H9 (cell line): ENCODE data around the gene ENG. TPM values are rescaled to one million over a fixed set of nuclear protein-coding genes. Genes with fewer than 3 reads are reported as not detected.

ENCODE experiments used
- DNase-seq: peaks from one replicate; pipeline ENCODE4 v3.0.0-alpha.2; 2017
- H2AFZ ChIP-seq: one replicate; pipeline ENCODE4 v1.6.1; 2013; ENCODE audit warnings: mild to moderate bottlenecking, low read length, control low read depth, moderate library complexity
- H2AK5ac ChIP-seq: 2 replicates; pipeline ENCODE4 v1.6.1; 2013; ENCODE audit warnings: low read length, control low read depth, mixed read lengths; ENCODE audit not compliant: insufficient read length
- H2BK120ac ChIP-seq: one replicate; pipeline ENCODE4 v1.6.1; 2013; ENCODE audit warnings: low read depth, mild to moderate bottlenecking, low read length, control low read depth, inconsistent platforms; ENCODE audit not compliant: poor library complexity, severe bottlenecking
- H2BK12ac ChIP-seq: 2 replicates; pipeline ENCODE4 v1.6.1; 2013; ENCODE audit warnings: low read length, control low read depth, mixed read lengths, low read depth; ENCODE audit not compliant: insufficient read length
- H2BK15ac ChIP-seq: 2 replicates; pipeline ENCODE4 v1.6.1; 2013; ENCODE audit warnings: low read depth, low read length, control low read depth
- H2BK20ac ChIP-seq: one replicate; pipeline ENCODE4 v1.6.1; 2013; ENCODE audit warnings: low read depth, mild to moderate bottlenecking, low read length, control low read depth, inconsistent platforms; ENCODE audit not compliant: poor library complexity, severe bottlenecking
- H2BK5ac ChIP-seq: 2 replicates; pipeline ENCODE4 v1.6.1; 2013; ENCODE audit warnings: low read length, control low read depth, mixed read lengths; ENCODE audit not compliant: insufficient read length
- H3K14ac ChIP-seq: 2 replicates; pipeline ENCODE4 v1.6.1; 2013; ENCODE audit warnings: low read length, control low read depth; ENCODE audit not compliant: insufficient read depth
- H3K18ac ChIP-seq: 2 replicates; pipeline ENCODE4 v1.6.1; 2013; ENCODE audit warnings: low read depth, mild to moderate bottlenecking, mixed read lengths, low read length, control low read depth; ENCODE audit not compliant: insufficient read length
- H3K23ac ChIP-seq: 2 replicates; pipeline ENCODE4 v1.6.1; 2013; ENCODE audit warnings: low read length, control low read depth, mixed read lengths, low read depth; ENCODE audit not compliant: insufficient read length
- H3K23me2 ChIP-seq: 2 replicates; pipeline ENCODE4 v1.6.1; 2013; ENCODE audit warnings: low read depth, mild to moderate bottlenecking, mixed read lengths, low read length, control low read depth; ENCODE audit not compliant: insufficient read length, poor library complexity, severe bottlenecking
- H3K27ac ChIP-seq: 2 replicates; pipeline ENCODE4 v1.5.1; 2013; ENCODE audit warnings: low read length, control low read depth, mixed read lengths, low read depth; ENCODE audit not compliant: insufficient read length
- H3K27me3 ChIP-seq: 2 replicates; pipeline ENCODE4 v1.6.1; 2013; ENCODE audit warnings: low read length, control low read depth, inconsistent platforms; ENCODE audit not compliant: insufficient read depth
- H3K4ac ChIP-seq: 2 replicates; pipeline ENCODE4 v1.6.1; 2013; ENCODE audit warnings: low read depth, mild to moderate bottlenecking, control low read depth, inconsistent platforms, low read length, moderate library complexity
- H3K4me1 ChIP-seq: 2 replicates; pipeline ENCODE4 v1.6.1; 2013; ENCODE audit warnings: low read length, control low read depth, inconsistent platforms; ENCODE audit not compliant: insufficient read depth
- H3K4me2 ChIP-seq: 2 replicates; pipeline ENCODE4 v1.6.1; 2013; ENCODE audit warnings: low read length, control low read depth, mixed read lengths; ENCODE audit not compliant: insufficient read length, insufficient read depth
- H3K56ac ChIP-seq: 2 replicates; pipeline ENCODE4 v1.6.1; 2013; ENCODE audit warnings: low read depth, mild to moderate bottlenecking, mixed read lengths, low read length, control low read depth; ENCODE audit not compliant: insufficient read length
- H3K79me1 ChIP-seq: 2 replicates; pipeline ENCODE4 v1.6.1; 2013; ENCODE audit warnings: low read depth, mild to moderate bottlenecking, moderate library complexity, low read length, control low read depth, inconsistent platforms; ENCODE audit not compliant: insufficient read depth, poor library complexity, severe bottlenecking
- H3K79me2 ChIP-seq: 2 replicates; pipeline ENCODE4 v1.6.1; 2013; ENCODE audit warnings: low read length, control low read depth, inconsistent platforms; ENCODE audit not compliant: insufficient read depth
- H3K9ac ChIP-seq: 2 replicates; pipeline ENCODE4 v1.6.1; 2013; ENCODE audit warnings: low read length, control low read depth, mixed read lengths; ENCODE audit not compliant: insufficient read length; ENCODE audit errors: extremely low read depth
- H3K9me3 ChIP-seq: one replicate; pipeline ENCODE4 v1.6.1; 2013; ENCODE audit warnings: low read depth, low read length, inconsistent platforms; ENCODE audit not compliant: control insufficient read depth
- H3T11ph ChIP-seq: one replicate; pipeline ENCODE4 v1.6.1; 2013; ENCODE audit warnings: mild to moderate bottlenecking, low read length, control low read depth, inconsistent platforms
- H4K20me1 ChIP-seq: one replicate; pipeline ENCODE4 v1.6.1; 2013; ENCODE audit not compliant: control insufficient read depth, insufficient read length, insufficient read depth
- H4K5ac ChIP-seq: 2 replicates; pipeline ENCODE4 v1.6.1; 2013; ENCODE audit warnings: low read depth, mild to moderate bottlenecking, mixed read lengths, low read length, control low read depth; ENCODE audit not compliant: insufficient read length
- H4K8ac ChIP-seq: replicated peaks from 2 replicates; pipeline ENCODE4 v1.6.1; 2013; ENCODE audit warnings: low read length, control low read depth, mixed read lengths, low read depth; ENCODE audit not compliant: insufficient read length
- H4K91ac ChIP-seq: 2 replicates; pipeline ENCODE4 v1.6.1; 2013; ENCODE audit warnings: low read depth, mild to moderate bottlenecking, moderate library complexity, mixed read lengths, low read length, control low read depth; ENCODE audit not compliant: insufficient read length
- H3K27ac Mint-ChIP-seq, 3 experiments: 2 replicates in 2 of 3; 3 replicates in 1 of 3; pipeline ENCODE4 v1.8.0; 2020 to 2021; ENCODE audit warnings: mixed read lengths in 3 of 3, mild to moderate bottlenecking in 1 of 3, moderate library complexity in 1 of 3
- H3K27me3 Mint-ChIP-seq: 2 replicates; pipeline ENCODE4 v1.8.0; 2021; ENCODE audit warnings: low read depth, mild to moderate bottlenecking, moderate library complexity, mixed read lengths
- H3K36me3 Mint-ChIP-seq, 3 experiments: 2 replicates in 2 of 3; 3 replicates in 1 of 3; pipeline ENCODE4 v1.8.0; 2020 to 2021; ENCODE audit warnings: low read depth in 3 of 3, mixed read lengths in 3 of 3; ENCODE audit not compliant: insufficient read depth in 1 of 3
- H3K4me1 Mint-ChIP-seq, 2 experiments: 2 replicates each; pipeline ENCODE4 v1.8.0; 2020; ENCODE audit warnings: mixed read lengths in 2 of 2
- H3K4me3 Mint-ChIP-seq, 2 experiments: 2 replicates in 1 of 2; 3 replicates in 1 of 2; pipeline ENCODE4 v1.8.0; 2020 to 2021; ENCODE audit warnings: mild to moderate bottlenecking in 2 of 2, mixed read lengths in 2 of 2, moderate library complexity in 1 of 2
- H3K9me3 Mint-ChIP-seq, 2 experiments: 2 replicates in 1 of 2; 3 replicates in 1 of 2; pipeline ENCODE4 v1.8.0; 2020; ENCODE audit warnings: mild to moderate bottlenecking in 2 of 2, mixed read lengths in 2 of 2, moderate library complexity in 1 of 2
- CTCF ChIP-seq: fragments of 200-600 bp; sonication (generic); conservative IDR thresholded peaks from 3 replicates; pipeline ENCODE4 v1.8.0; 2021; ENCODE audit warnings: antibody characterized with exemption, mild to moderate bottlenecking
- WGBS: extraction: QIAGEN DNeasy Blood & Tissue Kit; methylation state at CpG from one replicate; pipeline ENCODE4 v1.1.7; 2013; ENCODE audit warnings: missing lambda C conversion rate, low lambda C conversion rate, mixed read lengths; ENCODE audit not compliant: insufficient read length; ENCODE audit errors: extremely low coverage; 5-methylcytosine and 5-hydroxymethylcytosine counted together
- total RNA-seq: library from RNA; stranded (reverse); gene quantifications from 2 replicates; pipeline ENCODE4 v1.2.1, GENCODE V29; 2021

ENG gene
- total RNA-seq, 1 experiment from 2014 or later: 2.1 TPM

GRCh38 chr9:127860260-127860659, 5.8 kb upstream of the ENG start:
- Histone ChIP-seq H3K79me1 (no peaks in the 10 kb centered on the region), H3K27me3 (no peaks in the 10 kb centered on the region), H3K56ac (no peak overlapping the region), H3K18ac (no peak overlapping the region), H2AK5ac (no peak overlapping the region), H2BK5ac (no peak overlapping the region), H3K4me2 (no peak overlapping the region), H2BK12ac (no peak overlapping the region), H2BK15ac (no peak overlapping the region), H4K91ac (no peak overlapping the region), H3K79me2 (no peaks in the 10 kb centered on the region), H3T11ph (no peak overlapping the region), H4K5ac (no peak overlapping the region), H2AFZ (no peak overlapping the region), H4K8ac (no peak overlapping the region), H3K9ac (no peak overlapping the region), H3K23ac (no peak overlapping the region), H3K27ac (no peak overlapping the region), H2BK120ac (no peak overlapping the region), H3K14ac (no peak overlapping the region), H2BK20ac (no peak overlapping the region), H3K4me1 (no peaks in the 10 kb centered on the region), H3K4ac (no peak overlapping the region), H4K20me1 (no peaks in the 10 kb centered on the region), H3K23me2 (peaks cover 3% of the 10 kb centered on the region), H3K9me3 (no peaks in the 10 kb centered on the region)
- no peak overlapping the region for H3K4me3 Mint-ChIP-seq
- no CpG with 5 or more reads among the region's 8 CpGs for WGBS
- H3K27me3 Mint-ChIP-seq: no peaks in the 10 kb centered on the region; the same call in none of the 2 replicates
- TF ChIP-seq CTCF: no peak
- no peaks in the 10 kb centered on the region for H3K9me3 Mint-ChIP-seq
- no peak overlapping the region; a peak in 1 of 7 replicates for H3K27ac Mint-ChIP-seq
- no peak for DNase-seq
- H3K36me3 Mint-ChIP-seq: no peaks in the 10 kb centered on the region
- peaks cover 7 to 12% of the 10 kb centered on the region in 2 experiments for H3K4me1 Mint-ChIP-seq
